Ovary (tissue), 9 donors: ENCODE measurements around the gene GPR4. TPM values are rescaled to one million over a fixed set of nuclear protein-coding genes. Genes with fewer than 3 reads are reported as not detected.
A peak's percentile ranks its signal among the peaks of the same experiment; 100 is the strongest.

ENCODE experiments used
- DNase-seq, 5 donors: peaks; one replicate each; pipeline ENCODE4 v3.0.0-alpha.2; 2019 to 2020
- H3K27ac ChIP-seq, 2 donors: fragments of 200-600 bp; one replicate each; pipeline versions ENCODE4 v1.5.1 to v1.8.0; 2019 to 2022
- H3K27me3 ChIP-seq: fragments of 200-600 bp; one replicate; pipeline ENCODE4 v1.8.0; 2022
- H3K36me3 ChIP-seq: fragments of 200-600 bp; sonication (generic); one replicate; pipeline ENCODE4 v1.5.1; 2019
- H3K4me1 ChIP-seq: one replicate; pipeline ENCODE4 v1.8.1; 2013; ENCODE audit warnings: mild to moderate bottlenecking, moderate library complexity; ENCODE audit not compliant: insufficient read depth
- H3K4me3 ChIP-seq: fragments of 200-600 bp; sonication (generic); one replicate; pipeline ENCODE4 v1.5.1; 2017
- H3K9me3 ChIP-seq, 2 donors: fragments of 200-600 bp in 1 of 2; sonication (generic) in 1 of 2; one replicate each; pipeline versions ENCODE4 v1.5.1 to v1.8.1; 2013 to 2019; ENCODE audit warnings: mild to moderate bottlenecking in 1 of 2, moderate library complexity in 1 of 2
- CTCF ChIP-seq, 3 donors: fragments of 450-650 bp in 2 of 3; fragments of 200-600 bp in 1 of 3; IDR thresholded peaks; one replicate each; pipeline versions ENCODE4 v1.5.1 to v1.8.0; 2016 to 2022; ENCODE audit warnings: antibody characterized with exemption in 3 of 3, mild to moderate bottlenecking in 1 of 3
- EP300 ChIP-seq: sonication (generic); formaldehyde crosslinking; IDR thresholded peaks from one replicate; pipeline ENCODE4 v1.6.1; 2017; ENCODE audit warnings: antibody characterized with exemption
- POLR2A ChIP-seq: fragments of 450-650 bp; IDR thresholded peaks from one replicate; pipeline ENCODE4 v1.6.1; 2017; ENCODE audit warnings: antibody characterized with exemption, mild to moderate bottlenecking, moderate library complexity
- WGBS, 3 donors: extraction: QIAGEN DNeasy Blood & Tissue Kit in 1 of 3; methylation state at CpG; one replicate each; pipeline versions ENCODE4 v1.1.5 to v1.1.7; 2013 to 2017; 5-methylcytosine and 5-hydroxymethylcytosine counted together
- intact Hi-C, 4 donors: fragments of 100-400 bp; cut with DNase I; formaldehyde crosslinking; loops; one replicate each; pipeline versions ENCODE4 v1.11.0 to v1.15.1; 2022 to 2023
- polyA plus RNA-seq, 2 donors: library from polyadenylated mRNA; stranded (reverse); fragments of 200-250 nt in 1 of 2; fragments of 350-450 nt in 1 of 2; fragmentation: Illumina TruSeq in 1 of 2; extraction: RNeasy Lipid Tissue Mini Kit (QIAGEN cat#74804) in 1 of 2; gene quantifications; one replicate each; pipeline ENCODE4 v1.2.3, GENCODE V29; 2013 to 2014
- total RNA-seq, 7 donors: library from RNA; depleted of rRNA in 2 of 7; stranded (reverse); fragments of >200 nt in 2 of 7; fragmentation: NEBNext Ultra II Directional in 3 of 7; extraction: Animal tissue kit (Norgen Biotek cat#: 25700) in 3 of 7; gene quantifications; one replicate each; pipeline versions ENCODE4 v1.1.0 to v1.2.4, GENCODE V29; 2016 to 2023
- donor health status: DM: no; HTN: no; CAD: no; lungs with moderate emphysema.
- donor health status: DM: no; HTN: no; CAD: no.
- donor health status: Bipolar disorder and iron deficiency.
- donor health status: DM: yes; HTN: yes; CAD: no.
- donor health status: DM: no; HTN: no; CAD: no.
- donor health status: DM: yes; HTN: yes; CAD: no.

GPR4 gene
- total and polyA plus RNA-seq, 9 donors = 0.60 to 11.9 (median 3.0) TPM

- H3K36me3 ChIP-seq = no peaks in the 10 kb centered on the region
- WGBS, 3 donors = 88 to 93% (median 91%) methylated on average over 6 of the region's 6 CpGs
These were observed 6.9 kb upstream of the GPR4 start for GRCh38 chr19:45608948-45609347.

GRCh38 chr19:45607071-45608029 is 5.3 kb upstream of the GPR4 start:
- WGBS, 3 donors = 13 to 14% (median 14%) methylated on average over 28 of the region's 28 CpGs
- peak; percentile 61 to 85 (median 73) for DNase-seq
- intact Hi-C loops = no loop called here
- no peaks in the 10 kb centered on the region for H3K27me3 ChIP-seq
- H3K4me1 ChIP-seq = no peaks in the 10 kb centered on the region
- H3K4me3 ChIP-seq = no peak overlapping the region
- H3K9me3 ChIP-seq = peaks cover 0 to 4% of the 10 kb centered on the region in 2 donors
- H3K36me3 ChIP-seq = no peaks in the 10 kb centered on the region
- TF ChIP-seq CTCF (IDR thresholded peaks at IDR 0.05) (peak; percentile 63 to 75 (median 75)), EP300 (no peak)
- no peak overlapping the region for H3K27ac ChIP-seq

More at GRCh38 chr19:45608948-45609347, 6.9 kb upstream of the GPR4 start:
- H3K9me3 ChIP-seq = peaks cover 0 to 4% of the 10 kb centered on the region in 2 donors
- TF ChIP-seq CTCF (IDR thresholded peaks at IDR 0.05) (no peak), POLR2A (no peak), EP300 (no peak)
- H3K4me1 ChIP-seq = no peaks in the 10 kb centered on the region
- no peak overlapping the region for H3K27ac ChIP-seq
- intact Hi-C loops = no loop called here
- DNase-seq = no peak
- H3K4me3 ChIP-seq = no peak overlapping the region
- no peaks in the 10 kb centered on the region for H3K27me3 ChIP-seq

GRCh38 chr19:45601115-45601514 is 897 bp downstream of the GPR4 start:
- H3K27me3 ChIP-seq = no peaks in the 10 kb centered on the region
- no peak for TF ChIP-seq EP300
- no peak for TF ChIP-seq CTCF (IDR thresholded peaks at IDR 0.05)
- TF ChIP-seq POLR2A = no peak
- H3K4me3 ChIP-seq = peak overlapping the region; percentile 22
- H3K4me1 ChIP-seq = no peaks in the 10 kb centered on the region
- 15 to 25% (median 18%) methylated on average over 10 of the region's 10 CpGs for WGBS, 3 donors
- no peak for DNase-seq
- intact Hi-C loops = no loop called here
- H3K36me3 ChIP-seq = no peaks in the 10 kb centered on the region
- H3K27ac ChIP-seq = no peak overlapping the region
- H3K9me3 ChIP-seq = no peaks in the 10 kb centered on the region

GRCh38 chr19:45600340-45600885 is 1.6 kb downstream of the GPR4 start:
- Histone ChIP-seq H3K27ac (no peak overlapping the region), H3K27me3 (no peaks in the 10 kb centered on the region), H3K4me1 (no peaks in the 10 kb centered on the region), H3K4me3 (no peak overlapping the region), H3K36me3 (no peaks in the 10 kb centered on the region), H3K9me3 (no peaks in the 10 kb centered on the region)
- TF ChIP-seq EP300 (no peak), CTCF (IDR thresholded peaks at IDR 0.05) (no peak)
- intact Hi-C loops = no loop called here
- no peak for DNase-seq
- 37 to 42% (median 39%) methylated on average over 5 of the region's 5 CpGs for WGBS, 3 donors
